ENCODE measurements around the gene CASP9.

GRCh38 chr1:15445390-15446122 lies 78.5 kb downstream of the CASP9 start:
- TF ChIP-seq CTCF (IDR thresholded peaks at IDR 0.05), result no peak
- no peak for TF ChIP-seq POLR2AphosphoS5 (IDR thresholded peaks at IDR 0.05)
- TF ChIP-seq POLR2A (IDR thresholded peaks at IDR 0.05), result no peak
- TF ChIP-seq EP300 (IDR thresholded peaks at IDR 0.05), result no peak
